HG02623 (cell line): ENCODE measurements around the gene CYFIP1.

ENCODE experiments used
- ATAC-seq: cut with Tn5 transposase; IDR thresholded peaks from one replicate; pipeline ENCODE4 v1.9.1; 2021; ENCODE audit warnings: moderate library complexity; ENCODE audit not compliant: unreplicated experiment

Gene CYFIP1

GRCh38 chr15:22951031-22951380, 29.2 kb downstream of the CYFIP1 start:
- ATAC-seq: no peak

GRCh38 chr15:22950256-22950990, 29.7 kb downstream of the CYFIP1 start:
- ATAC-seq: no peak

- ATAC-seq: peak; percentile 80
Observed at GRCh38 chr15:22949074-22949547, 31.1 kb downstream of the CYFIP1 start.

DNA sequence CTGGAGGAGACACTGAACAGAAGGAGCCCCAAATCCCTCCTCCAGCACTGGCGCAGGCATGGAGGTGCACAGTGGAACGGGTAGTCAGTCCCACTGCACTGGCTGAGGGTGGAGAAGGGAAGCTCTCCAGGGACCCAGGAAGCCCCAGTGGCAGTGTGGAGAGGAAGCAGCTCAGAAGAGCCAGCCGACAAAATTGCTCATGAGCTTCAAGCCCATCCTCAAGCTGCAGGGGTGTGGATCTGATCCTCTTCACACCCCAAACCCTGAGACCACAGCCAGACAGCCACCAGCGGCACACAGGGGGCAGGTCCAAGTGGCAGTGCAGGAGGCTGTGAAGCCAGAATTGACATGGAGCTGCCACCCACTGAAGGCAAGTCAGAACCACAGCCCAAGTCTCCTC, 32.1 kb downstream of the CYFIP1 start:
- ATAC-seq: no peak

GRCh38 chr15:22947101-22948000, 32.8 kb downstream of the CYFIP1 start:
- ATAC-seq: no peak

GRCh38 chr15:22945071-22945470, 35.1 kb downstream of the CYFIP1 start:
- ATAC-seq: no peak

DNA sequence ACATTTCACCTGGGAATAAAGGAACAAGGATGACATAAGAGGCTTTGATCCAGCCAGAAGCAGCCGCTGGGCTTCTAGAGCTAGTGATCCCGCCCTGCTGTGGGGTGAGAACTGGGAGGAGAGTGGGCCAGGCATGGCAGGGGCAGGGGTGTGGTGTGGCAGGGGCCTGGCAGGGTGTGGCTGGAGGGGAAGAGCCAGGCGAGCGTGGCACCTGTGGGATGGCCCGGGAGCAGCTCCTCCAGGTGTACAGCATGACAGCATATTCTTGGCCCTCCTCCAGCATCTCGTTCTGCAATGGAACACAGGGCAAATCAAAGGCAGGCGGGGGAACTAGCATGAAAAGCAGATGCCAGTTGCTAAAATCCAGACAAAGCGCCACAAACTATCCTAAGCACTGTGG, 35.5 kb downstream of the CYFIP1 start:
- no peak for ATAC-seq

DNA sequence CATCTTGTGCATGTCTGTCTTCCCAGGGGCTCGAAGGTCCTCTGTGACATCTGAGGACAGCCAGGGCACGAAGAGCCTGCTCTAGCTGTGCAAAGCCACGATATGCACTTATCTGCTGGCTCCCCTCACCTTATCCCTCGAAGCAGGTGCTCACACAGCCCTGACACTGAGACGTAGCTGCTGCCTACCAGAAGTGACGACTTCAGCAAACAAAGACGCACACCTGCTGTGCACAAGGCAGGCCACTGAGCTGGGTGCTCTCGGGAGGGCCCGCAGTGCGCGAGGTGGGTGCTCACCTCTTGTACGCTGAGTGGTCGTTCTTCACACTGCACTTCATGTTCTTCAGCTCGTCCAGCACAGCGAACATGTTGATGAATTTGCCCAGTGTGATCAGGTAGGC, 37.3 kb downstream of the CYFIP1 start:
- no peak for ATAC-seq

- ATAC-seq: no peak
Observed at GRCh38 chr15:22942306-22942855, 37.8 kb downstream of the CYFIP1 start.

- ATAC-seq: no peak
Observed at GRCh38 chr15:22941179-22941578, 39.0 kb downstream of the CYFIP1 start.

GRCh38 chr15:22939652-22940061, 40.5 kb downstream of the CYFIP1 start:
- no peak for ATAC-seq

- no peak for ATAC-seq
Observed at GRCh38 chr15:22939051-22939450, 41.1 kb downstream of the CYFIP1 start.

DNA sequence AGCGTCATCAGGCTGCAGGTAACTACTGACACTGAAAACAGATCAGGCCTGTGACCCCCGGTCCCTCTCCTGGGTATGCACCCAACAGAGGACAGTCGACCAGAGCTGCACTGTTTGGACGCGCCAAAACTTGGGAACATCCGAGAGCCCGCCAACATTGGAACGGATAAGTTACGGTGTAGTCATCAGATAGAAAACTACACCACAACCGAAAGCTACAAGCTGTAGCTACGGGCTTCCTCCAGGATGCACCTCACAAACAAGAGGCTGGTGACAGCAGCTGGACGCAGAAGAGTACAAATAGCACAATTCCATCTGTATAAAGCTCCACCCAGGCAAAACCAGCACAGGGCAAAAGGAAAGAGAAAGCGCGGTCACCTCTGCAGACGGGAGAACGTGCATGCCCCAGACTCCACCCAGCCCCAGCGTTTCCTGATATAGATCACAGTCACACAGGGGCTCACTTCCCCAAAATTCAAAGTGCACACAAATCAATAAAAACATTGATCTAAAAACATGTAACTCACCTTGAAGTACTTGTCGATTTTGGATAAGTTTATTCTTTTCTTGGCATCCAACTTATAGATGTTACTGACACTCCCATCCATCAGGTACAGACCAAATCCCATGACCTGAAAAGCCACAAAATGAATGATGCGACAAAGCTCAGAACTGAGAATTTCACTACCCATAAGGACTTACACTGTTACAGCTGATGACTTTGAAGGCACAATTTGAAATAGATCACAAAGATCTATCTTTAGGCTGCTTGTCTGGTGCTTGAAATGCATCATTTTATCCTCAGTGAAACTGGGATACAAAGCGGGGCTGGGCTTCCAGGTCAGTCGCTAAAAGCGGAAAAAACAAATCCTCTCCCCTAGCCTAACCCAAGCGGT, 43.3 kb downstream of the CYFIP1 start:
- ATAC-seq: peak; percentile 90

DNA sequence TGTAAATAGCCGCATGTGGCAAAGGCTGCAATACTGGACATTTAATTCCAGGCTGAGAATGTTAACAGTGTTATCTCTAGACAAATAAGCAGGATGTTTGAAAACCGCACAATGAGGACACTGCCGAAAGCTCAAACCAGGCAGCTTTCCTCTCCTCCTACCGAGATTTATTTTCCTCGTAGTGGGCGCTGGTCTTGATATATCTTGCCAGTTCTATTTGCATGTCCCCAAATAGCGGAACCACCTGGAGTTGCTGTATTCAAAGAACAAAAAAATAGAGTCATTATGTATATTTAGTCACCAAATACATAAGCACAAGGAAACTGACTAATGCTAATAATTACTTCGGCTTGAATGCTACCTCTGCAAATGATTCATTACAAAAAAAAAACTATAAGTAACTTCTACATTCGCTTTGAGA, 46.5 kb downstream of the CYFIP1 start:
- ATAC-seq: no peak

DNA sequence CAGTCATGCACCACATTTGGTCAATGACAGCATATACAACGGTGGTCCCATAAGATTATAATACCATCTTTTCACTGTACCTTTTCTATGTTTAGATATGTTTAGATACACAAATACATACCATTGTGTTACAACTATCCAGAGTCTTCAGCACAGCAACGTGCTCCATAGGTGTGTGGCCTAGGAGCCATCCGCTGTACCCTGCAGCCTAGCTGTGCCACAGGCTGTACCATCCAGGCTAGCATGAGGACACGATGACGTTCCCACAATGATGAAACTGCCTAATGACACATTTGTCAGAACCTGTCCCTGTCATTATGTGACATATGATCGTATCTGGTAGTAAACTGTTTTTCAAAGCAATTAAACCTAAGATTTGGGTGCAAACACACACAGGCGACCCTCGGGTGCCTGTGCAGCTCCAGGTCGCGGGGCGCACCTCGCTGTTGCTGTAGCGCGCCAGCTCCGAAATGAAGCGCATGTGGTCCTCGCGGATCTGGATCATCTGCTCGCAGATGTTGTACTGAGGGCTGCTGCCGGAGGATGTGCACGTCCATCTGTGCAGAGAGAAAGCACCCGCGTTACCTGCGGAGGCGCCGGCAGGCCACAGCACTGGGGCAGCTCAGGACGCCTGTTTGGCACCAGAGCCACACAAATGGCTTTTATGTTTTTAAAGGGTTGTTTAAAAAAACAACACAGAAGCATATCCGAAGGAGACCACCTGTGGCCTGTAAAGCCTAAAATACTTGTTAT, 48.2 kb downstream of the CYFIP1 start:
- ATAC-seq: no peak

DNA sequence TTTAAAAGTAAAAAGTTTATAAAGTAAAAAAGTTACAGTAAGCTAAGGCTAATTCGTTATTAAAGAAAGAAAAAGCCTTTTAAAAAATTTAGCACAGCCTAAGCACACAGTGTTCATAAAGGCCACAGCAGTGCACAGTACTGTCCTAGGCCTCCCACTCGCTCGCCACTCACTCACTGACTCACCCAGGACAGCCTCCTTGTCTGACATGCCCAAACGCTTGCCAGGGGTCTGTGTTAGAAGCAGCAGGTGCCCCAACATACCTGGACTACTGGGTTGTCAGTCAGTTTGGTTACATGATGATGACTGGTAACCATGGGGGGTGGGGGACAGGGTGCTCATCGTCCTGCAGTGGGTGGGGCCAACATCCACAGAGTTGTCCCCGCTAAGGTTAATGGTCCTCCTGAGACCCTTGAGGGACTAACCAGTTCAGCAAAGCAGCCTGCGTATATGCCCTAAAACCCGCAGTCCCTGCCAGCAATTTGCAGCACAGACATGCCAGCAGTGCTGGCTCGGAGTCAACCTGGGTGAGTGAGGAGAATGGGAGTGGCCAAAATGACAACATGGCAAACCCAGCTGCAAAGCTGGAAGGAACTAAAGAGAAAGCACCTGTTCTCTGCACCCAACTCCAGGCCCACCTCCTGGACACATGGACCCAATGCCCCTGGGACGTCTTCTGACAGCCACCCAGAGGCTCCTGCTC, 49.2 kb downstream of the CYFIP1 start:
- no peak for ATAC-seq

DNA sequence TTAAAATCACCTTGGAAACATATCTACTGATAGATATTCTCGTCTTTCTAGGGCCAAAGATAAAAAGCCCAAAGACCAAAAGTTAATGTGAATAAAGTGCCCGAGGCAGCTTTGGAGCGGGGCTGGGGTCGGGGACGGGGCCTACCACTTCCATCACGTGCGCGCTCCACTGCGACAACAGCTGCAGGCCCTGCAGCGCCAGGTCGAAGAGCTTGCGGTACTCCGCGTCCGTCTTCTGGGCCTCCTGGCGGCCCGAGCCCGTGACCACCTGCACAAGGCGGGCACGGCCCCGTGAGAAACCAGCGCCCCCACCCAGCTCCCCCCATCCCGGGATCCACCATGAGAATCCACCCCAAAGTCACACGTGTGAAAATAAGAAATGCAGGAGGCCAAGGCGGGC, 52.4 kb downstream of the CYFIP1 start:
- ATAC-seq: no peak

- no peak for ATAC-seq
Observed at GRCh38 chr15:22925875-22926274, 54.3 kb downstream of the CYFIP1 start.

DNA sequence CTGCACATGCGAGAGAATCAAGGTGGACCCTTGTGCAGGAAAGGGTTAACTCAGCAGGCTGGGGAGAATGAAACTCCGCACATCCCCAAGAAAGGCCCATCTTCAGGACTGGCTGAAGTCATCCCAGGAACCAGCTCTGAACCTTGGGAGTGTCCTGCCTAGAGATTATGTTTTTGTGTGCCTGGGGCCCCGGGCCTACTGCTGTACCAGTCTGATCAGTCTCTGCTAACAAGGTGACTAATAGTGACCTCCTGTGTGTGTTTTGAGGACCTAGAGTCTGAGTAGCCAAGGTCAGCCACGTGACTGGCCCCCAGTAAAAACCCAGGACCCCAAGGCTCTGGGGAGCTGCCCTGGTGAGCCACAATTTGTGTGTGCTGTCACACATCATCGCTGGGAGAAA, 58.2 kb downstream of the CYFIP1 start:
- no peak for ATAC-seq
